Measurements from ENCODE around the gene TAS2R39.
"Not testable (repeated sequence)": the region's sequence is repeated elsewhere in the genome, so short reads cannot be mapped to it uniquely, and the experiment has no call there.

TAS2R39 gene

GRCh38 chr7:143183024-143183423 lies at the start of gene TAS2R39:
TSS of gene TAS2R39 (plus strand) at chr7:143183419. CDS start at chr7:143183419, 0 bp downstream.
- in situ Hi-C loops (cut with MboI; ENCODE audit: low sequenced_read_pairs), result no loop called here

GRCh38 chr7:143147070-143147469 lies 36.1 kb upstream of the TAS2R39 start:
- in situ Hi-C loops (cut with MboI; ENCODE audit: low sequenced_read_pairs), result no loop called here

GRCh38 chr7:143148050-143148449 lies 35.2 kb upstream of the TAS2R39 start:
- in situ Hi-C loops (cut with MboI; ENCODE audit: low sequenced_read_pairs), result no loop called here

GRCh38 chr7:143148651-143149050 lies 34.6 kb upstream of the TAS2R39 start:
- in situ Hi-C loops (cut with MboI; ENCODE audit: low sequenced_read_pairs), result no loop called here

GRCh38 chr7:143150696-143151095 lies 32.5 kb upstream of the TAS2R39 start:
- in situ Hi-C loops (cut with MboI; ENCODE audit: low sequenced_read_pairs), result not testable (repeated sequence)

- in situ Hi-C loops (cut with MboI; ENCODE audit: low sequenced_read_pairs), result not testable (repeated sequence)
Observed at GRCh38 chr7:143158617-143159016, 24.6 kb upstream of the TAS2R39 start.

GRCh38 chr7:143171697-143172096 lies 11.5 kb upstream of the TAS2R39 start:
- in situ Hi-C loops (cut with MboI; ENCODE audit: low sequenced_read_pairs), result no loop called here

- in situ Hi-C loops (cut with MboI; ENCODE audit: low sequenced_read_pairs), result no loop called here
Observed at GRCh38 chr7:143172354-143172753, 10.9 kb upstream of the TAS2R39 start.

- in situ Hi-C loops (cut with MboI; ENCODE audit: low sequenced_read_pairs), result no loop called here
Observed at GRCh38 chr7:143176128-143176527, 7.1 kb upstream of the TAS2R39 start.

GRCh38 chr7:143177374-143178119 lies 5.7 kb upstream of the TAS2R39 start:
- in situ Hi-C loops (cut with MboI; ENCODE audit: low sequenced_read_pairs), result no loop called here

GRCh38 chr7:143180771-143181170 lies 2.4 kb upstream of the TAS2R39 start:
- in situ Hi-C loops (cut with MboI; ENCODE audit: low sequenced_read_pairs), result not testable (repeated sequence)

GRCh38 chr7:143181349-143181748 lies 1.9 kb upstream of the TAS2R39 start:
- in situ Hi-C loops (cut with MboI; ENCODE audit: low sequenced_read_pairs), result no loop called here

- in situ Hi-C loops (cut with MboI; ENCODE audit: low sequenced_read_pairs), result no loop called here
Observed at GRCh38 chr7:143185551-143185950, 2.3 kb downstream of the TAS2R39 start.

- in situ Hi-C loops (cut with MboI; ENCODE audit: low sequenced_read_pairs), result no loop called here
Observed at GRCh38 chr7:143188994-143189393, 5.8 kb downstream of the TAS2R39 start.

GRCh38 chr7:143193880-143194279 lies 10.7 kb downstream of the TAS2R39 start:
- in situ Hi-C loops (cut with MboI; ENCODE audit: low sequenced_read_pairs), result no loop called here

GRCh38 chr7:143199040-143199439 lies 15.8 kb downstream of the TAS2R39 start:
- in situ Hi-C loops (cut with MboI; ENCODE audit: low sequenced_read_pairs), result no loop called here

- in situ Hi-C loops (cut with MboI; ENCODE audit: low sequenced_read_pairs), result loop anchor here (25.0 kb wide), 1 partner anchor 340 kb away; the partner anchor contains the start of gene EPHB6
Observed at GRCh38 chr7:143202161-143202560, 18.9 kb downstream of the TAS2R39 start.

- in situ Hi-C loops (cut with MboI; ENCODE audit: low sequenced_read_pairs), result loop anchor here (25.0 kb wide), 1 partner anchor 341 kb away; the partner anchor contains the start of gene EPHB6
Observed at GRCh38 chr7:143203386-143203785, 20.2 kb downstream of the TAS2R39 start.

- in situ Hi-C loops (cut with MboI; ENCODE audit: low sequenced_read_pairs), result loop anchor here (25.0 kb wide), 1 partner anchor 343 kb away; the partner anchor contains the start of gene EPHB6
Observed at GRCh38 chr7:143205560-143206293, 22.5 kb downstream of the TAS2R39 start.

- in situ Hi-C loops (cut with MboI; ENCODE audit: low sequenced_read_pairs), result loop anchor here (25.0 kb wide), 1 partner anchor 348 kb away; the partner anchor contains the start of gene EPHB6
Observed at GRCh38 chr7:143210541-143210940, 27.3 kb downstream of the TAS2R39 start.

- in situ Hi-C loops (cut with MboI; ENCODE audit: low sequenced_read_pairs), result loop anchor here (25.0 kb wide), 1 partner anchor 351 kb away; the partner anchor contains the start of gene EPHB6
Observed at GRCh38 chr7:143213478-143213877, 30.3 kb downstream of the TAS2R39 start.

Measured in HL-60/S4 treated with retinoic acid at 250 ng/mL for 4 days and 3 days (cell line).